ENCODE data around the gene ASRGL1.
A peak's percentile ranks its signal among the peaks of the same experiment; 100 is the strongest.

Gene ASRGL1

GRCh38 chr11:62393061-62393611 lies 55.9 kb downstream of the ASRGL1 start:
- DNase-seq (ENCODE audit: low read depth): no peak

GRCh38 chr11:62393735-62394134 lies 56.5 kb downstream of the ASRGL1 start:
- no peak for DNase-seq (ENCODE audit: low read depth)

- peak; percentile 68 for DNase-seq (ENCODE audit: low read depth)
These were observed 57.7 kb downstream of the ASRGL1 start for GRCh38 chr11:62394825-62395538.

DNA sequence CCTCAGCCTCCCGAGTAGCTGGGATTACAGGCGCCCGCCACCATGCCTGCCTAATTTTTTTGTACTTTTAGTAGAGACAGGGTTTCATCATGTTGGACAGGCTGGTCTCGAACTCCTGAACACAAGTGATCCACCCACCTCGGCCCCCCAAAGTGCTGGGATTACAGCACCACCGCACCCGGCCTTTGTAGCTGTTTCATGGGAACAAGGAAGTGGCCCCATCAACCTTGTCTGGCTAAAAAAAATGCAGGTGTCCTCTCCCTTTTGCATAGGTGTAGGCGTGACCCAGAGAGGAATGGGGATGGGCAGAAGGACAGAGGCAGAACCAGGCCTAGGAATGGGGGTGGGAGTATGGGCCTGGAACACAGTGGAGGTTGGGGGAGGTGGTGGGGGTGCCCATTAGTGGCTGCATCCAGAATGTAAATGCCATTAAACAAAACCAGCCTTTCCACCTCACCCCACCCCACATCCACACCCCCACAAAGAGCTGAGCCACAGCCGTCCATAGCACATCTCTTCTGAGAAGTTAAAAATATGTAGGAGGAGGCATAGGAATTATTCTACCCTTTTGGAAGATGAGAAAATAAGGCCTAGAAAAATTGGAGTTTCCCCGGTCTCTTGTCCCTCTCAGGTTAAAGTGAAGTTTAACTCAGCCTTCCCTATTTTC lies 58.8 kb downstream of the ASRGL1 start:
- no peak for DNase-seq (ENCODE audit: low read depth)

DNA sequence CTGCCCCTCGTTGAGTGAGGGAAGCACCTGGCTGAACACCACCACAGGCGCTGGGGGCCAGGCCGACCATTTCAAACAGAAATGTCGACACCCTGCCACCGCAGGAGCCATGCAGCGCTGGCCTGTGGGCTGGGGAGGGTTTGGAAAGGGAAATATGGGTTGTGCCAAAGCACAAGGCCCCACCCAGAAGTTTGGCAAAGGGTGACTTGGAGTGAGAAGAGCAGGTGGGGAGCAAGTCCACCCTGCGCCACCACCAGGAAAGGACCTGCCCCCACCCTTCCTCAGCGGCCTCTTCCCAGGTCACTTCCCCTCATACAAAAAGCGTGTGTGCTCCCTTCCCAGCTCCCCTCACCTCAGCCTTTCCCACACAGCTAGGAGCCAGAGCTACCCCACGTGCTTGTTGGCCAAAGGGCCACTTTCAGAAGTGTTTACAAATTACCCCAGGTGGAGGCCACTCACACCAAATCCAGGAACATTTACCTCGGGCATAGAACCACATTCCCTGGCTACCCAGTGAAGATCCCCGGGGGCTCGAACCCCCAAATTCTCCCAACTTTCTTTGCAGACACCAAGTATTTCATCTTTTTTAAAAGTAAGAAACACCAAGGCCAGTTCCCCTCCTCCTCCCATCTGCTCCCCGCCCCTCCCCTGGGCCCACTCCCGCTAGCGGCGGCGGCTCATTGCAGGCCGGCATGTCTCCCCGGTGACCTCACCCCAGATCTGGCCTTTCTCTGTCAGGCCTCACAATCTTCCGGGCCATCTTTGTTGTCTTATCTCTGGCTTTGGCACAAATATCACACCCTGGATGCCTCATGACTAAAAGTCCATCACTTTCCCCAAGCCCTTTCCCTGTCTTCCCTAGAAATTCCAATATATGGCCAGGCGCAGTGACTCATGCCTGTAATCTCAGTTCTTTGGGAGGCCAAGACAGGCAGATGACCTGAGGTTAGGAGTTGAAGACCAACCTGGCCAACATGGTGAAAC lies 61.1 kb downstream of the ASRGL1 start:
- DNase-seq (ENCODE audit: low read depth): peak; percentile 15

DNA sequence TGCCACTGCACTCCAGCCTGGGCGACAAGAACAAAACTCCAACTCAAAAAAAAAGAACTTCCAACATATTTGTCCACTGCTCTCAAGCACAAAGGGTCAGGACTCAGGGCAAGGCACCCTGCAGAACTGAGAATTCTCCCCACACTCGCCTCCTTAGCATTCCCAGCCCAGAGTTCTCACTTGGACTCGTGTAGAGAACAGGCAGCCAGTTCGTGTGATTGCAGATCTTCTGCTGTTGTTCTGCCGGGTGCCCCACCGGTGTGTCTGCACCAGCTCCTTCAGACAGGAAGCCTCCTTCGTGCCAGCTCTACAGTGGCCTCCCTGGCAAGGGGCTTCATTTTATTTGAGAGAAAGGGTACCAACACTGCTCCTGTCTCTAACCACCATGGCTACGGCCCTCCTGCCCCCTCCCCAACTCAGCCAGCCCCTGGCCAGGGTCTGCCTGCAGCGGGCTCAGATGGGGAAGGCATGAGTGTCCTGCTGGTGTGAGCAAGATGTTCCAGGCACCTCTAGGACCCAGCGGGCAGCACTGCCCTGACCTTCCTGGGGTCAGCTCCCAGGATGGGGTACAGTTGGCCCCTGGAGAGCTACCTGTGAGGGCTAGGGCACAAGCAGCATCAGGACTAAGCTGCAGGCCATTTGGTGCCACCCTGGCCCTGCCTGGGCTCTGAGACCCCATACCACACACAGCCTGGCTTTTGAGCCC lies 62.1 kb downstream of the ASRGL1 start:
- no peak for DNase-seq (ENCODE audit: low read depth)

DNA sequence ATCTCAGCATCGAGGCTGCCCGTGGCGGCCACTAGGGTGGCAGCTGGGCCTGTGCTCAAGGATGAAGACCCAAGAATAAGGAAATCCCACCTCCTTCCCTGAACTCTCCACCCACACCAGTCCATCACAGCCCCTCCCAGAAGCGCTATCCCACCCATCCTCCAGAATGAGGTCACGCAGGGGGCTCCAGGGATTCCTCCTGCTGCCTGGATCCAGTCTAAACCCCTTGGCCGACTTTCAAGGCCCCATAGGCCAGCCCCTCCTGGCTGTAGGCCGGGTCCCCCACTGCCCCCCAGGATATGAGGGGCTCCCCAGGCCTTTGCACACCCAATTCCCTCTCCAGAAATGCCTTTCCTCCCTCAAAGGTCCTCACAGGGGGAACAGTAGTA lies 62.6 kb downstream of the ASRGL1 start:
- no peak for DNase-seq (ENCODE audit: low read depth)

- DNase-seq (ENCODE audit: low read depth): no peak
These were observed 63.0 kb downstream of the ASRGL1 start for GRCh38 chr11:62400281-62400680.

- peak; percentile 91 for DNase-seq (ENCODE audit: low read depth)
These were observed 63.5 kb downstream of the ASRGL1 start for GRCh38 chr11:62400760-62401159.

DNA sequence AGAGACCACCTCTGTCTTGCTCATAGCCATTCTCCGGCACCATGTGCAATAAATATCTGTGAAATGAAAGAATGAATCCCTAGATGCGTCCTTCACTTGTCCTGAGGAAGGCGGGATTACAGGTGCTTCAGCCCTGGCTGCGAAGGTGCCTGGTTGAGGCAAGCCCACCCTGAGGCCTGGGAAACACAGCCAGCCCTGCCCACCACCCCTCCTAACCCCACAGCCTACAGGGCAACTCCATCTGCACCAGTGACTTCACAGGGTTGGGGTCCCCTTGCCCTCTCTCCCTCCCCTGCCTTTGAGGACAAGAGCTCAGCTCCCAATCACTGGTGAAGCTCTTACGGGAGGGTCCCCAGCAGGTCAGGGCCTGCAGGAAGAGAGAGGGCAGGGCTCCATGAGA lies 64.1 kb downstream of the ASRGL1 start:
- no peak for DNase-seq (ENCODE audit: low read depth)

DNA sequence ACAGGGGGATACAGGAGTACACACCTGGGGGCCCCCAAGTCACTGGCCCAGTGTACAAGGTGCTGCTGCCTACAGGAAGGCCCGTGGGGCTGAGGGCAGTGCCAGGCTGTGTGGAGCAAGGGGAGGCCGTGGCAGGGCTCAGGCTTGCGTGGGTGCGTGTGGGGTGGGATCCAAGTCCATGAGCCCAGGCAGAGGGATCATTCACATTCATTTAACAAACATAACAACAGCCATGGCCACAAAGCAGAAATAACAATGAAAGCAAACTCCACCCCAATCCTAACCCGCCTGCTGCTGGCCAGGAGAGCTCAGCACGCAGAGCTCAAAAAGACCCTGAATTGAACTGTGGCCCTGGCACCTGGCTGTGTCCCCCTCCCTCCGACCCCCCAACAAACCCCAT lies 64.6 kb downstream of the ASRGL1 start:
- no peak for DNase-seq (ENCODE audit: low read depth)

GRCh38 chr11:62402226-62402959 lies 65.1 kb downstream of the ASRGL1 start:
- no peak for DNase-seq (ENCODE audit: low read depth)

GRCh38 chr11:62402960-62403730 lies 65.9 kb downstream of the ASRGL1 start:
- no peak for DNase-seq (ENCODE audit: low read depth)

DNA sequence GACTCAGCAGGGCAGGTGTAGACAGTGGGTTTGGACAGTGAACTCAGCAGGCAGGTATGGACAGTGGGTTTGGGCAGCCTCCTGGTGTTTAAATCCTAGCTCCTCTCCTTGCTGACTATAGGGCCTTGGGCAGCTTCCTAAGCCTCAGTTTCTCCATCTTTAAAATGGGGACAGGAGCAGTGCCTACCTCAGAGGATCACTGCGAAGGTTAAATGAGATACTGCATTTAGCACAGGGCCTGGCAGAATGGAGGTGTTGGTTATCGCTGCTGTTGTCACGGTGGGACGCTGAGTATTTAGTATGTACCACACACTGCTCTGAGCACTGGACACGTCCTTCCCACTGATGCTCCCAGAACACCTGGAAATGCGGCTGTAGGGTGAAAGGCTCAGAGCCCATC lies 67.2 kb downstream of the ASRGL1 start:
- no peak for DNase-seq (ENCODE audit: low read depth)

GRCh38 chr11:62404901-62405300 lies 67.7 kb downstream of the ASRGL1 start:
- no peak for DNase-seq (ENCODE audit: low read depth)

GRCh38 chr11:62406034-62406433 lies 68.8 kb downstream of the ASRGL1 start:
- no peak for DNase-seq (ENCODE audit: low read depth)

- no peak for DNase-seq (ENCODE audit: low read depth)
These were observed 72.6 kb downstream of the ASRGL1 start for GRCh38 chr11:62409831-62410230.

DNA sequence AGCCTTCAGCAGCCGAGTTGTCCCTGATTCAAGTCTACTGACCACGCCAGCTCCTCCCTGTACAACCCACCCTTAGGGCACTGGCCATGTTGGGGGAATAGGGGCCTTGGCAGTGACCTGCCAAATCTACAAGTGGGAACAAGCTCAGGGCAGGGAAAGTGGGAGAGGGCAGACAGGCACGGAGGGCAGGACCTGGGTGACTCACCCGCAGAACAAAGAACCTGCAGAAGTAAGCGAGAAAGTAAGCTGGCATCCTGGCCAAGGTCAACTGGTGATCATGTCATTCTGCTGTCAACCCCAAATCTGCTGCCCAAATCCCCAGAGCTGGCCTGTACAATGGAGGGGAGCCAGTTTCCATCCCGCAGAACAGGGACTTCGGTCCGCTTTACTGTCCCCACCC lies 73.7 kb downstream of the ASRGL1 start:
- DNase-seq (ENCODE audit: low read depth): no peak

- DNase-seq (ENCODE audit: low read depth): no peak
These were observed 74.3 kb downstream of the ASRGL1 start for GRCh38 chr11:62411524-62411923.

- DNase-seq (ENCODE audit: low read depth): no peak
These were observed 75.9 kb downstream of the ASRGL1 start for GRCh38 chr11:62413060-62413696.

Measured in GM04504 (cell line).